IMR-90 (cell line): Measurements from ENCODE around the gene PRDM2. TPM values are rescaled to one million over a fixed set of nuclear protein-coding genes. Genes with fewer than 3 reads are reported as not detected.

ENCODE experiments used
- ATAC-seq: fragments of 200-7000 bp; cut with Tn5 transposase; 2 replicates; pipeline ENCODE4 v1.9.1; 2020; ENCODE audit warnings: low read depth, mild to moderate bottlenecking, moderate library complexity
- BruUV-seq: library from RNA; stranded (reverse); fragments of 400-500 nt; replicated peaks from 2 replicates; lab custom pipeline; 2021; lab: Mats Ljungman, UMichigan
- CTCF ChIA-PET: fragments of 300-600 bp; formaldehyde crosslinking; extraction: SDS; loops from one replicate; lab custom pipeline; 2021; ENCODE audit warnings: antibody characterized with exemption; lab: Yijun Ruan, JAX
- POLR2A ChIA-PET: fragments of 300-600 bp; sonication (Branson Sonifier 250); formaldehyde crosslinking; loops from one replicate; lab custom pipeline; 2022; ENCODE audit warnings: antibody characterized with exemption; ENCODE audit not compliant: unreplicated experiment; lab: Charles Lee
- DNase-seq: peaks from one replicate; pipeline ENCODE4 v3.0.0; 2013
- H2AFZ ChIP-seq: replicated peaks from 2 replicates; pipeline ENCODE3; 2013; ENCODE audit warnings: low read length, mild to moderate bottlenecking; ENCODE audit not compliant: poor library complexity
- H2AK5ac ChIP-seq: 2 replicates; pipeline ENCODE4 v1.6.1; 2013; ENCODE audit warnings: low read depth, low read length, inconsistent platforms
- H2AK9ac ChIP-seq: replicated peaks from 2 replicates; pipeline ENCODE3; 2013; ENCODE audit warnings: mild to moderate bottlenecking, low read depth, low read length, moderate library complexity; ENCODE audit not compliant: poor library complexity
- H2BK120ac ChIP-seq: 2 replicates; pipeline ENCODE4 v1.6.1; 2013; ENCODE audit warnings: low read depth, low read length, inconsistent platforms
- H2BK15ac ChIP-seq: 3 replicates; pipeline ENCODE4 v1.6.1; 2013; ENCODE audit warnings: low read depth, low read length, inconsistent platforms
- H2BK20ac ChIP-seq: 2 replicates; pipeline ENCODE4 v1.6.1; 2013; ENCODE audit warnings: low read depth, mild to moderate bottlenecking, inconsistent platforms, low read length, moderate library complexity
- H2BK5ac ChIP-seq: 2 replicates; pipeline ENCODE4 v1.6.1; 2013; ENCODE audit warnings: mild to moderate bottlenecking, low read depth, low read length, inconsistent platforms; ENCODE audit not compliant: poor library complexity, severe bottlenecking
- H3K14ac ChIP-seq: replicated peaks from 2 replicates; pipeline ENCODE4 v1.6.1; 2013; ENCODE audit warnings: low read depth, low read length, inconsistent platforms
- H3K18ac ChIP-seq: 2 replicates; pipeline ENCODE4 v1.6.1; 2013; ENCODE audit warnings: low read depth, low read length, control low read depth
- H3K23ac ChIP-seq: 2 replicates; pipeline ENCODE4 v1.6.1; 2013; ENCODE audit warnings: low read depth, low read length, inconsistent platforms
- H3K27ac ChIP-seq: 2 replicates; pipeline ENCODE4 v1.5.1; 2013; ENCODE audit warnings: mild to moderate bottlenecking, control low read depth, low read length; ENCODE audit not compliant: insufficient read depth
- H3K27me3 ChIP-seq: 2 replicates; pipeline ENCODE4 v1.6.1; 2013; ENCODE audit warnings: low read length; ENCODE audit not compliant: control insufficient read depth, insufficient read depth
- H3K36me3 ChIP-seq: 2 replicates; pipeline ENCODE4 v1.6.1; 2013; ENCODE audit warnings: low read length, mixed read lengths; ENCODE audit not compliant: control insufficient read depth, insufficient read depth
- H3K4ac ChIP-seq: 2 replicates; pipeline ENCODE4 v1.6.1; 2013; ENCODE audit warnings: low read depth, low read length, inconsistent platforms
- H3K4me1 ChIP-seq: 2 replicates; pipeline ENCODE4 v1.6.1; 2013; ENCODE audit warnings: low read length, mixed read lengths; ENCODE audit not compliant: control insufficient read depth, insufficient read depth
- H3K4me2 ChIP-seq: 2 replicates; pipeline ENCODE4 v1.6.1; 2013; ENCODE audit warnings: low read depth, mild to moderate bottlenecking, control low read depth, low read length, moderate library complexity
- H3K4me3 ChIP-seq: 2 replicates; pipeline ENCODE4 v1.5.1; 2013; ENCODE audit warnings: low read depth, mild to moderate bottlenecking, control low read depth, low read length, moderate library complexity; ENCODE audit not compliant: insufficient read depth
- H3K56ac ChIP-seq: 2 replicates; pipeline ENCODE4 v1.6.1; 2013; ENCODE audit warnings: low read length, inconsistent platforms; ENCODE audit not compliant: insufficient read depth; ENCODE audit errors: extremely low read depth
- H3K79me1 ChIP-seq, 2 experiments: 2 replicates each; pipeline ENCODE4 v1.6.1; 2013; ENCODE audit warnings: low read length in 2 of 2, inconsistent platforms in 1 of 2, low read depth in 1 of 2
- H3K9ac ChIP-seq: 2 replicates; pipeline ENCODE4 v1.6.1; 2013; ENCODE audit warnings: low read depth, low read length, control low read depth
- H3K9me1 ChIP-seq: 2 replicates; pipeline ENCODE4 v1.6.1; 2013; ENCODE audit warnings: low read length, inconsistent platforms; ENCODE audit not compliant: insufficient read depth
- H3K9me3 ChIP-seq: 2 replicates; pipeline ENCODE4 v1.6.1; 2013; ENCODE audit warnings: low read length; ENCODE audit not compliant: control insufficient read depth, insufficient read depth
- H4K20me1 ChIP-seq: 2 replicates; pipeline ENCODE4 v1.6.1; 2013; ENCODE audit warnings: low read length, inconsistent platforms; ENCODE audit not compliant: insufficient read depth
- H4K5ac ChIP-seq: 2 replicates; pipeline ENCODE4 v1.6.1; 2013; ENCODE audit warnings: mild to moderate bottlenecking, low read depth, low read length, control low read depth
- H4K8ac ChIP-seq, 2 experiments: 2 replicates each; pipeline ENCODE4 v1.6.1; 2013; ENCODE audit warnings: low read depth in 2 of 2, low read length in 2 of 2, control low read depth in 1 of 2, inconsistent platforms in 1 of 2
- H4K91ac ChIP-seq: 2 replicates; pipeline ENCODE4 v1.6.1; 2013; ENCODE audit warnings: low read depth, low read length, inconsistent platforms; ENCODE audit not compliant: insufficient read depth
- MAZ ChIP-seq: IDR thresholded peaks from 2 replicates; pipeline ENCODE4 v1.6.1; 2012; ENCODE audit warnings: low read depth, mild to moderate bottlenecking, low read length, improper control_type of control experiment, moderate library complexity, borderline replicate concordance
- MXI1 ChIP-seq: IDR thresholded peaks from 2 replicates; pipeline ENCODE4 v1.6.1; 2012; ENCODE audit warnings: low read depth, mild to moderate bottlenecking, low read length, moderate library complexity, borderline replicate concordance
- RFX5 ChIP-seq: IDR thresholded peaks from 2 replicates; pipeline ENCODE4 v1.8.0; 2012; ENCODE audit warnings: low read depth, mild to moderate bottlenecking, low read length, moderate library complexity
- SMC3 ChIP-seq: fragments of 150-350 bp; IDR thresholded peaks from 2 replicates; pipeline ENCODE4 v1.6.1; 2016; ENCODE audit warnings: low read depth, mild to moderate bottlenecking, antibody characterized with exemption, low read length, moderate library complexity
- WGBS, 2 experiments: methylation state at CpG; one replicate each; pipeline versions ENCODE4 v1.1.5 to v1.1.7; 2013; ENCODE audit warnings: missing lambda C conversion rate in 2 of 2; ENCODE audit not compliant: insufficient read length in 1 of 2; ENCODE audit errors: extremely low coverage in 2 of 2; 5-methylcytosine and 5-hydroxymethylcytosine counted together
- dilution Hi-C: fragments of 300-500 bp; cut with HindIII; formaldehyde crosslinking; loops from one replicate; pipeline ENCODE4 v1.14.3; 2018; ENCODE audit warnings: low sequenced_read_pairs; ENCODE audit not compliant: unreplicated experiment
- in situ Hi-C: fragments of 300-500 bp; cut with MboI; formaldehyde crosslinking; loops from 3 replicates; pipeline ENCODE4 v1.14.3; 2019; ENCODE audit warnings: low sequenced_read_pairs, inconsistent platforms, mixed read lengths
- intact Hi-C: fragments of 100-400 bp; cut with micrococcal nuclease; formaldehyde crosslinking; loops from 2 replicates; pipeline ENCODE4 v1.10.0; 2022
- polyA plus RNA-seq, 3 experiments: library from polyadenylated mRNA; depleted of rRNA; stranded (reverse); fragments of >200 nt; gene quantifications; 2 replicates each; pipeline ENCODE4 v1.2.3, GENCODE V29; 2012; ENCODE audit warnings: low replicate concordance in 1 of 3
- total RNA-seq: library from RNA; depleted of rRNA; stranded (reverse); fragments of >200 nt; gene quantifications from 2 replicates; pipeline ENCODE4 v1.2.3, GENCODE V29; 2012

The PRDM2 gene
- total and polyA plus RNA-seq, 2 of the 4 experiments (the other 2 are of a cell fraction): 3.4 to 8.9 TPM

DNA sequence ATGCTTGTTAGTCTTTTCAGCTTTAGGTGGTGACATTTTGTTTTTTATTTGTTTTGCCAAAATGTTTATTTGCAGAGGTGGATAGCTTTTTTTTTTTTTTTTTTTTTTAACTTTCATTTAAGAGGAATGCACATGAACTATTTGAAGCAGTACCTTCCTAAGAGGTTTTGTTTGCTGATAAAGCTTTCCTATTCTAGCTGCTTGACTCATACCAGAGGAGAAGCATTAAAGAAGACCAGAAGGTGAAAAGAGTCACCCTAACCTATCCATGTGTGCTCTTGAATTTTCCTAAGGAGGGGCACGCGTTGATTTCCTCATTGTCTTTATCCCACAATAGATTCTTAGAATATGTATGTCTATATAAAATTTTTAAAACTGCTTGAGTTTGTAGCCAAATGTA lies 57.7 kb downstream of the PRDM2 start:
- no CpG with 5 or more reads among the region's 2 CpGs for WGBS, 2 experiments
- POLR2A ChIA-PET: interaction anchor here (0.6 kb wide), 2 partner anchors 58 to 972 kb away, joined by 4 to 6 read pairs; no protein-coding TSS in a partner anchor
- no TSS peak for BruUV-seq

More for the DNA sequence above, 57.7 kb downstream of the PRDM2 start:
- dilution Hi-C loops: no loop called here
- CTCF ChIA-PET: interaction anchor here (0.6 to 0.7 kb wide), 2 partner anchors 1070 to 1089 kb away, joined by 3 to 4 read pairs; no protein-coding TSS in a partner anchor
- no peak overlapping the region for H2AK9ac ChIP-seq
- H4K8ac ChIP-seq: no peak overlapping the region
- H4K91ac ChIP-seq: no peak overlapping the region
- H3K9me3 ChIP-seq: no peaks in the 10 kb centered on the region
- no peak overlapping the region for H2AK5ac ChIP-seq
- TF ChIP-seq MXI1: no peak
- TF ChIP-seq MAZ: no peak
- no peak for TF ChIP-seq RFX5
- no peak for TF ChIP-seq SMC3
- intact Hi-C loops: loop anchor here (1.0 kb wide), 1 partner anchor 8 kb away; no protein-coding TSS in a partner anchor
- H2BK5ac ChIP-seq: no peak overlapping the region
- no peak overlapping the region for H3K18ac ChIP-seq
- no peak overlapping the region for H3K4me3 ChIP-seq
- ATAC-seq: no peak; the same call in 1 of the 2 replicates
- H2BK20ac ChIP-seq: no peak overlapping the region
- H3K4me2 ChIP-seq: no peak overlapping the region; the same call in 1 of the 2 replicates
- peaks cover 78% of the 10 kb centered on the region for H4K20me1 ChIP-seq
- no peak overlapping the region for H3K4ac ChIP-seq
- H2BK15ac ChIP-seq: no peak overlapping the region
- H4K5ac ChIP-seq: no peak overlapping the region
- no peaks in the 10 kb centered on the region for H3K27me3 ChIP-seq
- no peak overlapping the region for H3K14ac ChIP-seq
- no peak for DNase-seq
- no peak overlapping the region for H3K27ac ChIP-seq
- no peak overlapping the region for H2BK120ac ChIP-seq
- no peak overlapping the region for H3K23ac ChIP-seq
- peaks cover 7% of the 10 kb centered on the region; the same call in 1 of the 2 replicates for H3K36me3 ChIP-seq
- H3K56ac ChIP-seq: no peak overlapping the region
- peaks cover 9% of the 10 kb centered on the region for H3K4me1 ChIP-seq
- H2AFZ ChIP-seq: no peak overlapping the region
- H3K9me1 ChIP-seq: peaks cover 25% of the 10 kb centered on the region
- peaks cover 11 to 61% of the 10 kb centered on the region in 2 experiments for H3K79me1 ChIP-seq
- in situ Hi-C loops: loop anchor here (5.0 to 25.0 kb wide), 2 partner anchors 50 to 1180 kb away; no protein-coding TSS in a partner anchor
- no peak overlapping the region for H3K9ac ChIP-seq
